Measurements from ENCODE around the gene SCYGR5.
"Not testable (repeated sequence)": the region's sequence is repeated elsewhere in the genome, so short reads cannot be mapped to it uniquely, and the experiment has no call there.

The SCYGR5 gene

GRCh38 chr2:227666631-227667170 lies at the start of gene SCYGR5:
SCYGR5 (plus strand) TSS chr2:227666804; CDS start chr2:227666804, 0 bp downstream.
- not testable (repeated sequence) for DNase-seq (ENCODE audit: insufficient read length, low spot score); FAIRE-seq

- DNase-seq (ENCODE audit: insufficient read length, low spot score) (no peak), FAIRE-seq (no peak)
These were observed 49.0 kb upstream of the SCYGR5 start, which contains the start of gene SCYGR4 for GRCh38 chr2:227617316-227618230. SCYGR4 (plus strand) TSS chr2:227617498; CDS start chr2:227617498, 0 bp downstream.

GRCh38 chr2:227623226-227623625 lies 43.4 kb upstream of the SCYGR5 start:
- no peak for TF ChIP-seq CTCF (IDR thresholded peaks at IDR 0.05; ENCODE audit: insufficient read depth, missing control alignments)
- FAIRE-seq (no peak), DNase-seq (ENCODE audit: insufficient read length, low spot score) (no peak)

More at GRCh38 chr2:227617316-227618230, 49.0 kb upstream of the SCYGR5 start, which contains the start of gene SCYGR4:
- TF ChIP-seq CTCF (IDR thresholded peaks at IDR 0.05; ENCODE audit: insufficient read depth, missing control alignments) = no peak

- TF ChIP-seq CTCF (IDR thresholded peaks at IDR 0.05; ENCODE audit: insufficient read depth, missing control alignments) = no peak
- no peak for DNase-seq (ENCODE audit: insufficient read length, low spot score)
- no peak for FAIRE-seq
These were observed 41.2 kb upstream of the SCYGR5 start for GRCh38 chr2:227625420-227625819.

GRCh38 chr2:227626580-227627151 lies 39.9 kb upstream of the SCYGR5 start:
- FAIRE-seq = no peak
- DNase-seq (ENCODE audit: insufficient read length, low spot score) = no peak
- no peak for TF ChIP-seq CTCF (IDR thresholded peaks at IDR 0.05; ENCODE audit: insufficient read depth, missing control alignments)

GRCh38 chr2:227627769-227628168 lies 38.8 kb upstream of the SCYGR5 start:
- DNase-seq (ENCODE audit: insufficient read length, low spot score) (no peak), FAIRE-seq (no peak)
- TF ChIP-seq CTCF (IDR thresholded peaks at IDR 0.05; ENCODE audit: insufficient read depth, missing control alignments) = no peak

- DNase-seq (ENCODE audit: insufficient read length, low spot score) (no peak), FAIRE-seq (no peak)
- no peak for TF ChIP-seq CTCF (IDR thresholded peaks at IDR 0.05; ENCODE audit: insufficient read depth, missing control alignments)
These were observed 37.2 kb upstream of the SCYGR5 start for GRCh38 chr2:227629435-227629834.
